DMS 273 (cell line): ENCODE results near the gene LRRC27.
A peak's percentile ranks its signal among the peaks of the same experiment; 100 is the strongest.
"Not testable (repeated sequence)": the region's sequence is repeated elsewhere in the genome, so short reads cannot be mapped to it uniquely, and the experiment has no call there.

Source experiments
- DNase-seq: peaks from one replicate; lab custom pipeline; 2025; ENCODE audit not compliant: unreplicated experiment; lab: John Stamatoyannopoulos, UW

LRRC27 gene

GRCh38 chr10:132331601-132332432, at the start of gene LRRC27:
Gene LRRC27 (plus strand): TSS chr10:132332193. CDS start chr10:132333525, 1,332 bp downstream.
- DNase-seq = peak; percentile 97

GRCh38 chr10:132282667-132283603, 49.1 kb upstream of the LRRC27 start:
- DNase-seq = peak; percentile 27

DNA sequence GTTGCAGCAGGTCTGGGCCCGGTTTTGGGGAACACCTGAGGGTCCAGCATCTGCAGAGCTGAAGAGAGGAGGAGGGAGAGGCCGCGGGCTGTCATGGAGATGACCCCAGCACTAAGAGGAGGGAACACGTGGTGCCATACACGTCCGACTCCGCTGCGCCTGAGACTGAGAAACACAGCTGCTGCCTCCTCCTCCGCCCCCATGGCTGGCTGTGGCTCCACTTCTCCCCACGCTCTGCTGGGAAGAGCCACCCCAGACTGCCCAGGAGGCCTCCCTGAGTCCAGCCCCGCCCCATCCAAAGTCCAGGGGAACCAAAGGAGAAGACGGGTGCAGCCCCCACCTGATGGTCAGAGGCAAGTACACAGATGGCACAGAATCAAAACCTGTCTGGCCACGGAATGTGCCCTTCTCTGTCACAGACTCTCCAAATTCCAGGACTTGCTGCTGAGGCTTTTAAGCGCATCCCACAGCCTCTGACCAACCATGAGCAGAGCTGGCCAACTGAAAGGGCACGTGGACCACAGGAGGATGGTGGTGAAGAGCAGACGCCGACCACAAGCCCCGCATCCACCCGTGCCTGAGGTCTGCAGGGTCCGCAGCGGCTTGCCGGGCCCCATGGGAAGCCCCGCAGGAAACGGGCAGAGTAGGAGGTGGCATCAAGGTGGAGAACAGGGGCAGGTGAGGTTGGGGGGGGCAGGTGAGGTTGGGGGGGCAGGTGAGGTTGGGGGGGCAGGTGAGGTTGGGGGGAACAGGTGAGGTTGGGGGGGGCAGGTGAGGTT, 48.2 kb upstream of the LRRC27 start:
- peak; percentile 27 for DNase-seq

- DNase-seq = no peak
These were observed 42.6 kb upstream of the LRRC27 start for GRCh38 chr10:132289439-132289838.

DNA sequence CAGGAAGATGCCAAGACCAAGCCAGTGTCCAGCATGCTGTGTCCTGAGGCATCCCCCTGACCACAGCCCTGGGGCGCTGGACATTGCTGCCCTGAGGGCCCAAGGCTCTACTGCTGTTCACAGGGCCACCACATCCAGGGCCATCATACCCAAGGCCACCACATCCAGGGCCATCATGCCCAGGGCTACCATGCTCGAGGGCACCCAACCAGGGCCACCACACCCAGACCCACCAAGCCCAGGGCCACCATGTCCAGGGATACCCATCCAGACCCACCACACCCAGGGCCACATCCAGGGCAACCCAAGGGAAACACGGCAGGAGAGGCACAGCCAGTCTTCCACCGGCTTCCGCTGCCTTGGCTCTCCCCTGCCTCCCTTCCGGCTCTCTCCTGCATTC, 41.4 kb upstream of the LRRC27 start:
- no peak for DNase-seq

DNA sequence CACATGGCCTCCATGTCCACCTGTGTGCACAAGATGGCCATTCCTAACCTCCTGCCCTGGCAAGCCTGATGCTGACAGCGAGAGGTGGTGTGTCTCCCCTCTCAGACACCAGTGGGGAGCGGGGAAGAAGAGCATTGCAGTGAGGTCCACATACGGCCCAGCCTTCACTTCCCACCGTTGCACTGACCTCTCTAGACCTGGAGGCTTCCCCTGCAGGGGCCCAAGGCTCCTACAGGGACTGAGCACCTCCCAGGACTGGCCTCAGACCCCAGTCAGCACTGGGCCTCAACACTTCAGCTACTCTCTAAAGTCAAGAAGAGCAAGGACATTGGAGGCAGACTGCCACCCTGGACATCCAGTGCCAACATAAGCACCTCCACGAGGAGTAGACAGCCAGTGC, 40.2 kb upstream of the LRRC27 start:
- no peak for DNase-seq

GRCh38 chr10:132292287-132293200, 39.4 kb upstream of the LRRC27 start:
- DNase-seq = no peak

DNA sequence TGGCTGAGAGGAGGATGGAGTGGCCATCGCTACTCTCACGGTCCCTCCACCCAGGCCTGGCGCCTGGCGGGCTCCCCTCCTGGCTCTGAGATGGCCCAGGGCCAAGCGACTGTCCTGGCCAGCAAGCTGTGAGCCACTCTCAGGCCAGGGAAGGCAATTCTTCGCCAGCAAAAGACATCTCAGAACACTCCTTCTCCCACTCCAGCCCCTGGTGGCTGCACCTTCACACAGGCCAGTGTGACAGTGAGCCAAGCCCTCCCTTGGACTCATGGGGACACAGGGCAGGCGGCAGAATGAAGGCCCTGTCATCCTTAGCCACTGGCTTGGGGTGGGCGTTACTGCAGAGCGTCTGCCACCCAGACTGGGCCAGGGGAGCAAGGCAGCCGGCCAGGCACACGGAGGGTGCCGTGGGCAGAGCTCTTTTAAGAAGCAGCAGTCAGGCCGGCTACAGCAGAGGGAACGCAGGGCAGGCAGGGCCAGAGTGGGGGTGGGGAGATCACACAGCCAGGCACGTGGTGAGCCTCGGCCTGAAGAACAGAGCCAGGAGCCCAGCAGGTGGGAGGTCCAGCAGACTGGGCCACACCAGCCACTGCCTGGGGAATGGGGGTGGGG, 38.7 kb upstream of the LRRC27 start:
- DNase-seq = no peak

- DNase-seq = no peak
These were observed 38.0 kb upstream of the LRRC27 start for GRCh38 chr10:132293813-132294520.

- no peak for DNase-seq
These were observed 37.3 kb upstream of the LRRC27 start for GRCh38 chr10:132294561-132295318.

- not testable (repeated sequence) for DNase-seq
These were observed 36.5 kb upstream of the LRRC27 start for GRCh38 chr10:132295481-132295880.

DNA sequence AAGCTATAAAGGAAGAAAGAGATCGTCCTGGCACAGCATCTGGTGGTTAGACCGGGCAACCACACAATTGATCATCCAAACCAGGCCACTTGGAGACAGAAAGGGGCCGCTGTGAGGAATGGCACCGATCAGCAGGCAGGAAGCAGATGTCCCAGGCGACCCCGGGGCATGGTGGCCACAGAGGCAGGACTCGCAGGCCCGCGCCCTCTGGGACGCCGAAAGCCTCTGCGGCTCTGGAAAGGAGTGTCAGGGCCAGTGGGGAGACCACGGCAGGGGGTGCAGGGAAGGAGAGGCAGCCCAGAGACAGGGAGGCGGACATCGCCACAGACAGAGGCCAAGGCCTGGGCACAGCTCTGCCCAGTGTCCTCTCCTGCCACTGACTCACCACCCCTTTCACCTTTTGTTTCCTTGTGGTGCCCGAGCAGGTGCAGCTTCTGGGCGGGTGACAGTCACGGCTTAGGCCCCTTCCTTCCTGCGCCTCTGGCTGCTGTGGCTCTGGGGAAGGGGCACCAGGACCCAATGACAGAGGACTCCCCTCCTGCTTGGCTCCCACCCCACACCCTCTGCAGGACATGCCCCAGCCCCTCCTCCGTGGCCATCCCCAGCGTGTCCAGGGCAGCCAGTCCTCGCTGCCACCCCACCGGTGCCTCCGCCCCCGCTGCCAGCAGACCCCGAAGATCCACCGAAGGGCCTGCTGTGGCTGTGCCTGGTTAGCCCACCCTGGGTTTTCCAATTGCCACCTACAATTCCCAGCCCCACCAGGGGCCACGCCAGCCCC, 35.1 kb upstream of the LRRC27 start:
- no peak for DNase-seq

DNA sequence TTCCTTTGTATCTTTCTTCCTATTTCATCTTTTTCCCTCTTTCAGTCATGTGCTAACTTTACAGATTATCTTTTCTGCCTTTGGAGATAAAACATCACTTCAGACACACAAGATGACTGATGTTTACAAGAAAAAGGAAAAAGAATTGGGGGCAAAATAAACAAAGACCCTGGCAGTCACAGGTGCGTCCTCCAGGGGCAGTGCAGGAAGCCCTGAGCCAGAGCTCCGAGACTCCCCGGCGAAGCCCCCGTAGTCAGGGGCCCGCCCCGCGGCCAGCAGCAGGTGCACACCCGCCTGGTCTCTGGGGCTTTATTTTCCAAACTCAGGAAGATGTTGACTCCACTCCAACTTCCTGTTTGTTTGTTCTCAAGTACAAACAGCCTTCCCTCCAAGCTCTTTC, 34.5 kb upstream of the LRRC27 start:
- no peak for DNase-seq

GRCh38 chr10:132298038-132298881, 33.7 kb upstream of the LRRC27 start:
- no peak for DNase-seq

DNA sequence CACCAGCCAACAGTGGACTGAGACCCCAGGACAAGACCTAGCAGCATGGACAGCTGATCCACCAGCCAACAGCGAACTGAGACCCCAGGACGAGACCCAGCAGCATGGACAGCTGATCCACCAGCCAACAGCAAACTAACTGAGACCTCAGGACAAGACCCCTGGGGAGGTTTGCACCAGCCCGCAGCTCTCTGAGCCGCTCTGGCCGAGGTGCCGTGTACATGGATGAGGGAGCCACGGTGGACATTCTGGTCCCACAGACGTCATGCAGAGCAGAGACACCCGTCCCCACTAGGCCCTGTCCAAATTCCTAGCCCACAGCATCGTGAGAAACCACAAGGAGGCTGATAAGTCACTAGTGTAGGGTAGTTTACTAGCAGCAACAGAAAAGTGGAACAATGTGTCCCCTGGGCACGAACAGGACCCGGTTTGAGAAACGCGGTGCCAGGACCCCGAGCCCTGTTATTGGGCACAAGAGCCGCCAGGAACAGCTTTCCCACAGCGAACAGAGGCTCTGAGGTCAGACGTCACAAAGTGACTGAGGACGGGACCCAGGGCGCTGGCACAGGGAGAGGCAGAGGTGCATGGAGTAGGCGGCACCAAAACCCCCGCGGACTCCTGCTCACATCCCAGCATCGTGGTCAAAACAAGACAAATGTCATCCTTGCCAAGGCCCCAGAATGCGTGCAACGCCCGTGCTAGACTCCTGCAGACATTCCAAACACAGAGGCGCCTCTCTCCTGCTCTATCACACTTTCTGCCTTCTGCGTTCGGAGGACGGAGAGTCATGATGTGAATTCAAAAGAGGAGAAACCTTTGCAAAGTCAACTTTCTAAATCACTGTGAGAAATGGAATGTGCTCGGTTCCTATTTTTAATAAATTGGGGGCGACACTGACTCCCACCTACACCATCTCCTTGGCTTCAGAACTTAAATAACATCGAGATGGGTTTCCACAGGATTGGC, 32.3 kb upstream of the LRRC27 start:
- DNase-seq = no peak
